ENCODE measurements around the gene DENND1A.

DNA sequence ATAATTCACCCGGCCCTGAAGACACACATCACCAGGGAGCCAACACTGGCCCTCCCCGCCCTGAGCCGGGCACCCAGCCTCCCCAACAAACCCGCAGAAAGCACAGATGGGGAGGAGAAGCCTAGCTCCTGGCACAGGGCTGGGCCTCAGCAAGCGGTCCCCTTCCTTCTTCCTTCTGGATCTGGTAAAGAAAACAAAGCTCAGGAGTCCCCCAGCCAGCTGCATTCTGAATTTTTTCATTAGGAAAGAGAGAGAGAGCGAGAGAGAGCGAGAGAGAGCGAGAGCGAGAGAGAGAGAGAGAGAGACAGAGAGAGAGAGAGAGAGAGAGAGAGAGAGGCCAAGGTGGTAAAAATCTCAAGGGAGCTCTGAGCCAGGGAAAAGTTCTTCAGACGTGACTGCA is 378.2 kb downstream of the DENND1A start:
- no peak for TF ChIP-seq POLR2AphosphoS5 (IDR thresholded peaks at IDR 0.05)
- no peak for TF ChIP-seq POLR2A (IDR thresholded peaks at IDR 0.05)
